Mesodermal cell (in vitro differentiated cells): ENCODE measurements around the gene USP24.

Source experiments
- H3K27ac ChIP-seq: 2 replicates; pipeline ENCODE4 v1.7.0; 2013; ENCODE audit warnings: mild to moderate bottlenecking, low read depth, low read length, moderate library complexity; ENCODE audit not compliant: severe bottlenecking
- H3K36me3 ChIP-seq: 2 replicates; pipeline ENCODE4 v1.7.1; 2013; ENCODE audit warnings: mild to moderate bottlenecking, low read length, moderate library complexity; ENCODE audit not compliant: control insufficient read depth, insufficient read depth
- H3K4me1 ChIP-seq: one replicate; pipeline ENCODE4 v1.7.1; 2013; ENCODE audit warnings: mild to moderate bottlenecking, low read length; ENCODE audit not compliant: insufficient read depth, control insufficient read depth, poor library complexity, severe bottlenecking
- H3K4me3 ChIP-seq: 2 replicates; pipeline ENCODE4 v1.7.0; 2013; ENCODE audit warnings: low read length, control low read depth, mild to moderate bottlenecking; ENCODE audit not compliant: insufficient read depth, poor library complexity, severe bottlenecking; ENCODE audit errors: extremely low read depth
- H3K9me3 ChIP-seq: 2 replicates; pipeline ENCODE4 v1.7.1; 2013; ENCODE audit warnings: mild to moderate bottlenecking, low read length, moderate library complexity; ENCODE audit not compliant: control insufficient read depth
- WGBS, 2 experiments: methylation state at CpG; one replicate each; pipeline ENCODE4 v1.1.5; 2013; ENCODE audit warnings: missing lambda C conversion rate in 2 of 2; ENCODE audit not compliant: insufficient coverage in 2 of 2; 5-methylcytosine and 5-hydroxymethylcytosine counted together

The USP24 gene

DNA sequence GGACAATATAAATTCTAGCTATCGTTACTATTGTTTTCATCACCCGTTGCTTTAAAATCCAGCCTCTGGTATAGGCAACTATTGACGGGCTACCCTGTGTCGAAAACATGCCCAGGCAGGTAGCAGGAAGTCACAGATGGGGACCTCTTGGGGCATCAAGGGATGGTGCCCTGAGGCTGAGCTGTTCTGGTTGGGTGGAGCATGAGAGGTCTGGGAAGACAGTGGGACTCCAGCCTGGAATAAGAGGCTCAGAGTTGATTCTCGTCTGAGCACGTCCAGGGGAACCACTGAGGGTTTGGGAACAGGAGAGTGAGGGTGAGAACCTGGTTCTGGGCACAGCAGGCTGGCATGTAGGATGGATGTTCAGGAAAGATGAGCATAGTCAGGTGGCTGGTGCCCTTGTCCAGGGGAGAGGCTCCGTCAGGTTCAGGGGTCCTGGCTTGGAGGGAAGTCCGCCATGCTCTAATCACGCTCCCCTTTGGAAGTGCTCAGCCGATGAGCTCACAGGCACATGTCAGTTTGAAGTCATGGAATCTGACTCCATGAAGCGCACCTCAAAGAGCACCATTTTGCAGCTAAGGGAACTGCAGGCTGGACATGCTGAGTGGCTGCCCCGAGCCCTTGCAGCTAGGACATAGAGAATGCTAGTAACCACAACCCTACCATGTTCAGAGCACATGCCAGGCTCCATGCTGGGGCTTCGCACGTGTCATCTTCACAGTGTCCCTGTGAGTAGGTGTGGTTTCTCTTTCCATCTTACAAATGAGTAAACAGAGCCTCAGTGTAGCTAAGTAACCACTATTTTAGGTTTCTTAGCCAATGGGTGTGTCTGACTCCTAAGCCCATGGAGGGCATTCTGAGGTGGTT lies 154.8 kb downstream of the USP24 start:
- Histone ChIP-seq H3K27ac (no peak overlapping the region), H3K9me3 (no peaks in the 10 kb centered on the region), H3K4me3 (no peak overlapping the region), H3K36me3 (no peaks in the 10 kb centered on the region), H3K4me1 (peaks cover 8% of the 10 kb centered on the region)
- WGBS, 2 experiments, result 92 to 96% methylated on average over 12 of the region's 14 CpGs

DNA sequence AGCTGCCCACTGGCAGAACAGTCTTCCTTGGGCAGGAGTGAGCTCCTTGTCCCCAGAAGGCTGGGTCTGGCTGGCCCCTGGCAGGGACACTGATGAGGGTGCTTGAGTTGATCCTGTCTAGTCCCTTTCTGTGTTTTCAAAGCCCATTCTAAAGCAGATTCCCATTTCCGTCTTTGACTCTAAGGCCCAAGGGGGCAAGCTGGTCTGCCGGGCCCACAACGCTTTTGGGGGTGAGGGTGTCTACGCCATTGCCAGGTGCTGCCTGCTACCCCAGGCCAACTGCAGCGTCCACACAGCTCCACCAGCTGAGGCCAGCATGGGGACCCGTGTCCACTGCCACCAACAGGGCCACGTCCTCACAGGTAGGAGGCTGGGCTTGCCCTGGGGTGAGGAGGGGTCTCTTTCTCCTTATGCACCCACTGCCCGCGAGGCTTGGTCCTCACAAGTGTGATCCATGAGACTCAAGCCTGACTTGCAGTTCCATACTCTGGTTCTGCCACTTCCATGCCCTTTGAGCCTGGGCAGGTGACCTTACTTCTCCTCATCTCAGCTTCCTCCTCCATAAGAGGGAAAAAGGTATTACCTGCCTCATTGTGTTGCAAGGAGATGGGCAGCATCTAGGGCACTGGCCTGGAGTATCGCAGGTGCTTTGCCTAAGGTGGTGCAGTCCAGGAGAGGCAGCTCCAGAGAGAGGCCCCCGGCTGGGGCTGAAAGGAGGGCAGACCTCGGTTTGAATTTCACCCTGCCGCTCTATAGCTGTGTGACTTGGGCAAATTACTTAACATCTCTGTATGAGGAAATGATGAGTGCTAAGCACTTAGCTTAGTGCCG lies 155.6 kb downstream of the USP24 start:
- 92 to 94% methylated on average over 11 to 12 of the region's 14 CpGs for WGBS, 2 experiments
- H3K4me3 ChIP-seq, result no peak overlapping the region

DNA sequence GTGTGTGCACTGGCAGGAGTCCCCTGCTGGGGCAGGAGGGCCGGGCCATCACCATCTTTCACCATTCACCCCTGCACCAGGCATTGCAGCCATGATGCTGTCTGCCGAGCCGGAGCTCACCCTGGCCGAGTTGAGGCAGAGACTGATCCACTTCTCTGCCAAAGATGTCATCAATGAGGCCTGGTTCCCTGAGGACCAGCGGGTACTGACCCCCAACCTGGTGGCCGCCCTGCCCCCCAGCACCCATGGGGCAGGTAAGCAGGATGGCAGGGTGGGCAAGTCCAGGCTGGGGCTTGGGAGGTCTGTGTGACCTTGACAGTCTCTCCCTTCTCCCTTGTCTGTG lies 157.2 kb downstream of the USP24 start:
- 84 to 90% methylated on average over 5 to 6 of the region's 6 CpGs for WGBS, 2 experiments
- Histone ChIP-seq H3K27ac (no peak overlapping the region), H3K4me3 (no peak overlapping the region), H3K9me3 (no peaks in the 10 kb centered on the region), H3K4me1 (no peaks in the 10 kb centered on the region), H3K36me3 (no peaks in the 10 kb centered on the region)

More for the DNA sequence above, 155.6 kb downstream of the USP24 start:
- no peaks in the 10 kb centered on the region for H3K36me3 ChIP-seq
- peaks cover 2% of the 10 kb centered on the region for H3K4me1 ChIP-seq
- no peak overlapping the region for H3K27ac ChIP-seq
- H3K9me3 ChIP-seq, result no peaks in the 10 kb centered on the region

DNA sequence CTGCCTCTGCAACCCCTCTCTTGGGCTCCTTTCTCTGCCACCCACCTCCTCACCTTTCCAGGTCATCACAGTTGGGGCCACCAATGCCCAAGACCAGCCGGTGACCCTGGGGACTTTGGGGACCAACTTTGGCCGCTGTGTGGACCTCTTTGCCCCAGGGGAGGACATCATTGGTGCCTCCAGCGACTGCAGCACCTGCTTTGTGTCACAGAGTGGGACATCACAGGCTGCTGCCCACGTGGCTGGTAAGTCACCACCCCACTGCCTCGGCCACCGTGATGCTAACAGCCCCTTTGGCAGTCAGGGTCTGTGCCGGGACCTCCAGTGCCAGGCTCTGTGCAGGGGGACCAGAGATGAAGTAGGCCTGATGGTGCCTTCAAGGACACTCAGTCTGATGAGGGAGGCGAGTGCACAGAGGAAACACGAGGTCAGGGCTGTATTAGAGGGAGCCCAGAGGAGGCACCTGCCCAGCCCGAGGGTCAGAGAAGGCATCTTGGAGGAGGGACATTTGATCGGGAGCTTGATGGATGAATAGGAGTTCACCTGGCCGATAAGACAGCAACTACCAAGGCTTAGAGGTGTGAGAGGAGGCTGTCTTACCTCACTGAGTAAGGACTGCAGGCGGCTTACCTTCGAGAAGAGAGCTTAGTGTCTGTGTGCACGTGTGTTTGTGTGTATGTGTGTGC lies 157.8 kb downstream of the USP24 start:
- no peak overlapping the region for H3K4me3 ChIP-seq
- WGBS, 2 experiments, result 88 to 95% methylated on average over 11 to 12 of the region's 15 CpGs

DNA sequence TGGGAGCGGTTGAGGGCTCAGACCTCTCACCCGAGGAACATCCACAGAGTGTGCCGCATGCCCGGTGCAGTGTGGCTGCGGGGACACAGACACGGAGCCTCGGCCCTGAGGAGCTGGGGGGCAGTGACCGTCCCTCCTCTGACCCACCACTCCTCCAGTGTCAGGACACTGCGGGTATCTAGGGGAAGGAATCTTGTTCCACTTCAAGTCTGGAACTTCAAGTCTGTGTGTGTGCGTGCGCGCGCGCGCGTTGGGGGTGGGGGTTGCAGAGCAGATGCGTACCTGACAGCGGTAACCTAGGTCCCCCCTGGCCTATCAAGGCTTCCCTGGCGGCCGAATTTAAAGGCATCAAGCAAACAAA lies 158.6 kb downstream of the USP24 start:
- Histone ChIP-seq H3K36me3 (no peaks in the 10 kb centered on the region), H3K27ac (no peak overlapping the region), H3K4me3 (no peak overlapping the region), H3K4me1 (no peaks in the 10 kb centered on the region), H3K9me3 (no peaks in the 10 kb centered on the region)
- WGBS, 2 experiments, result 95 to 96% methylated on average over 18 to 20 of the region's 20 CpGs

More for the DNA sequence above, 157.8 kb downstream of the USP24 start:
- H3K4me1 ChIP-seq, result no peaks in the 10 kb centered on the region
- H3K27ac ChIP-seq, result no peak overlapping the region
- H3K36me3 ChIP-seq, result no peaks in the 10 kb centered on the region
- H3K9me3 ChIP-seq, result no peaks in the 10 kb centered on the region

DNA sequence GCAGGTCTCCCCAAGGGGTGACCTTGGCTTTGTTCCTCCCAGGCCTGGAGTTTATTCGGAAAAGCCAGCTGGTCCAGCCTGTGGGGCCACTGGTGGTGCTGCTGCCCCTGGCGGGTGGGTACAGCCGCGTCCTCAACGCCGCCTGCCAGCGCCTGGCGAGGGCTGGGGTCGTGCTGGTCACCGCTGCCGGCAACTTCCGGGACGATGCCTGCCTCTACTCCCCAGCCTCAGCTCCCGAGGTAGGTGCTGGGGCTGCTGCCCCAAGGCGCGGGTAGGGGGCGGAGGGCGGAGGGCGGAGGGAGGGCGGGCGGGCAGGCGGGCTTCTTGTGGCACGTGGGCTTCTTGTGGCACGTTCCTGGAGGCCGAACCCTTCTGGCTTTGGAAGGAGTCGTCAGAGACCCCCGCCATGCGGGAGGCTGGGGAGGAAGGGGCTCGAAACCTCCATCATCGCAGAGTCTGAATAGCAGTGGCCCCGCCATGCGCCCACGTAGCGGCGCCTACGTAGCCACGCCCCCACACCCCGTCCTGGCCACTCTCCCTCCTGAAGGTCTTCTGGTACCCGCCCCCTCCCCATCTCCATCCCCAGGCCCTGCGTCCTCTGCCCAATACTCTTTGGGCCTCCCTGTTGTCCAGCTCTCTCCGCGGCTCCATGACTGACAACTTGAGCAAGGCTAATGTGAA lies 159.1 kb downstream of the USP24 start:
- no peak overlapping the region for H3K27ac ChIP-seq
- no peaks in the 10 kb centered on the region for H3K36me3 ChIP-seq
- WGBS, 2 experiments, result 97% methylated on average over 26 to 32 of the region's 42 CpGs
- no peak overlapping the region for H3K4me3 ChIP-seq
- H3K4me1 ChIP-seq, result no peaks in the 10 kb centered on the region
- no peaks in the 10 kb centered on the region for H3K9me3 ChIP-seq

- no peak overlapping the region for H3K27ac ChIP-seq
- WGBS, 2 experiments, result 85 to 87% methylated on average over 8 to 11 of the region's 12 CpGs
- no peaks in the 10 kb centered on the region for H3K4me1 ChIP-seq
- H3K36me3 ChIP-seq, result no peaks in the 10 kb centered on the region
- no peaks in the 10 kb centered on the region for H3K9me3 ChIP-seq
- H3K4me3 ChIP-seq, result no peak overlapping the region
Observed at GRCh38 chr1:55055084-55055882, 159.9 kb downstream of the USP24 start.

DNA sequence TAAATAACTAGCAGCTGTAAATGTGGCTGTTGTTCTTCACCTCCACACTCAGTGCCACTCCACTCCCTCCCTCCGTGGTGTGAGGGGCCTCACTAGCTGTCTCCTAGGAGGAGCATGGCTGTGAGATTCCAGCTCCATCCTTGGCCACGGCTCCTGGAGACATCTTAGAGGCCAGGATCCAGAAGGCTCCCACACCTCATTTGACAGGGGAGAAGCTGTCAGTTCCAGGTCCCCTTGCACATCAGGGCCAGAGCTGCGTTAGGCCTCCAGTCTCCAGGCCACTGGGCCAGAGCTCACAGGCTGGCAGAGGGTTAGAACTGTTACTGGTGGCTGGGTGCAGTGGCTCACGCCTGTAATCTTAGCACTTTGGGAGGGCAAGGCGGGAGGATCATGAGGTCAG lies 160.8 kb downstream of the USP24 start:
- Histone ChIP-seq H3K27ac (no peak overlapping the region), H3K36me3 (no peaks in the 10 kb centered on the region), H3K4me1 (no peaks in the 10 kb centered on the region), H3K9me3 (no peaks in the 10 kb centered on the region), H3K4me3 (no peak overlapping the region)
- 91 to 96% methylated on average over 4 to 5 of the region's 5 CpGs for WGBS, 2 experiments

DNA sequence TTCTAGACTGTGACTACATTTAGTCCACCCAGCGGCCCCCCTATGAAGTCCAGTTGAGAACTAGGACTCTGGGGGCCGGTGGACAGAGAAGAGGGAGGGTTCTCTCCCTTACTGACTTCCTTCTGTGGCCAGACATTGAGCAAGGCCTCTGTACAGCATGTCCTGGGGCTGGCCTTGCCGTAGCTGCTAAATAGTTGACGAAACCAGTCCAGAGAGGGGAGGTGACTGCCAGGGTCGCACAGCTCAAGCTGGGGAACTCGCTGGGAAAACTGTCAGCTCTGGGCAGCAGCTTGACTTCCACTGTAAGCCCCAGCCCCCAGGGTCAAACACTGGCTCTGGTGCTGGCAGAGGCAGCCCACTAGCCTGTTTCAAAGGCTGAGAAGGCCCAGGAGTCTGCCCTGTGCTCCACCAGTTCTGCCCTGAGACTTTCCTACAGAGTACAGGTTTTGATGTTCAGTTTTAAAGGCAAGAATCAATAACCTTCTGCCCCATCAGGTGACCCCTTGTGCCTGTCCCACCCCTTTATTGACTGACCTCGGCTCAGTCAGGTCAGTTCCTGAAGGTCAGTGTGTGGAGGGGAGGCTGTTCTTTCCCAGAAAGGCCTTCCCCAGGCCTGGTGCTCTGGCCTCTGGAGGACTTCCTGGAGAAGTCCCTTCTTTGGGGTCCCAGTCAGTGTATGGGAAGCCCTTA lies 161.8 kb downstream of the USP24 start:
- no peaks in the 10 kb centered on the region for H3K36me3 ChIP-seq
- WGBS, 2 experiments, result 78 to 91% methylated on average over 4 to 5 of the region's 7 CpGs
- H3K27ac ChIP-seq, result no peak overlapping the region
- no peak overlapping the region for H3K4me3 ChIP-seq
- no peaks in the 10 kb centered on the region for H3K4me1 ChIP-seq
- no peaks in the 10 kb centered on the region for H3K9me3 ChIP-seq
